HepG2 (cell line): ENCODE results near the gene PARN. TPM values are rescaled to one million over a fixed set of nuclear protein-coding genes. Genes with fewer than 3 reads are reported as not detected.

Experiments used
- FOSL1 ChIP-seq: sonication (generic); formaldehyde crosslinking; IDR thresholded peaks from 2 replicates; pipeline ENCODE4 v1.9.0; 2021; ENCODE audit warnings: missing genetic modification reagents, borderline replicate concordance
- GPBP1L1 ChIP-seq: sonication (generic); formaldehyde crosslinking; IDR thresholded peaks from 2 replicates; pipeline ENCODE4 v1.5.0; 2020; ENCODE audit warnings: mild to moderate bottlenecking, missing genetic modification reagents
- HMG20A ChIP-seq: IDR thresholded peaks from 2 replicates; pipeline ENCODE4 v1.6.1; 2016; ENCODE audit warnings: borderline replicate concordance
- KDM6A ChIP-seq: IDR thresholded peaks from 2 replicates; pipeline ENCODE4 v1.6.1; 2016; ENCODE audit warnings: low read depth
- LCORL ChIP-seq, 2 experiments: fragments of 450-650 bp in 1 of 2; sonication (generic) in 1 of 2; formaldehyde crosslinking in 1 of 2; IDR thresholded peaks; 2 replicates each; pipeline versions ENCODE4 v1.5.0 to v1.6.1; 2017 to 2020; ENCODE audit warnings: antibody characterized with exemption in 1 of 2, missing genetic modification reagents in 1 of 2
- MTERF4 ChIP-seq: sonication (generic); formaldehyde crosslinking; IDR thresholded peaks from 2 replicates; pipeline ENCODE4 v1.8.0; 2023; ENCODE audit warnings: mild to moderate bottlenecking, missing genetic modification reagents
- RCOR2 ChIP-seq: IDR thresholded peaks from 2 replicates; pipeline ENCODE4 v1.6.1; 2016; ENCODE audit warnings: missing biosample characterization, missing genetic modification reagents
- SRSF4 ChIP-seq: fragments of 200-400 bp; formaldehyde crosslinking; IDR thresholded peaks from one replicate; pipeline ENCODE4 v1.6.1; 2018; ENCODE audit warnings: mild to moderate bottlenecking, low read depth, low read length, moderate library complexity; ENCODE audit not compliant: poor library complexity, severe bottlenecking
- TBP ChIP-seq: sonication (generic); formaldehyde crosslinking; IDR thresholded peaks from 2 replicates; pipeline ENCODE4 v1.5.0; 2020; ENCODE audit warnings: missing genetic modification reagents
- XRCC5 ChIP-seq: fragments of 200-400 bp; formaldehyde crosslinking; optimal IDR thresholded peaks from 2 replicates; pipeline ENCODE3; 2017; ENCODE audit warnings: mild to moderate bottlenecking, low read length
- ZFP62 ChIP-seq: sonication (generic); formaldehyde crosslinking; IDR thresholded peaks from 2 replicates; pipeline ENCODE4 v1.4.0; 2020; ENCODE audit warnings: missing genetic modification reagents
- ZNF230 ChIP-seq: sonication (generic); formaldehyde crosslinking; IDR thresholded peaks from 2 replicates; pipeline ENCODE4 v1.4.0; 2020; ENCODE audit warnings: mild to moderate bottlenecking, missing genetic modification reagents
- polyA plus RNA-seq, 8 experiments: library from polyadenylated mRNA; depleted of rRNA in 3 of 8; stranded (reverse) in 7 of 8; unstranded in 1 of 8; fragments of >200 nt; fragmentation: Illumina TruSeq in 4 of 8; extraction: Trizol in 4 of 8; gene quantifications; 2 replicates each; pipeline versions ENCODE4 v1.2.1 to v1.2.3, GENCODE V29; 2011 to 2016; ENCODE audit warnings: low read depth in 4 of 8, missing spikeins in 1 of 8, mixed read lengths in 1 of 8; ENCODE audit not compliant: insufficient read depth in 1 of 8
- total RNA-seq, 5 experiments: library from RNA; depleted of rRNA; stranded (reverse); fragments of >200 nt; fragmentation: Illumina TruSeq; extraction: Trizol; gene quantifications; 2 replicates each; pipeline ENCODE4 v1.2.3, GENCODE V29; 2016; ENCODE audit warnings: low read depth in 1 of 5
- TF ChIP-seq, protein P1 (sequence below): sonication (generic); formaldehyde crosslinking; IDR thresholded peaks from 2 replicates; pipeline ENCODE4 v1.4.0; 2020; ENCODE audit warnings: missing genetic modification reagents
- TF ChIP-seq, protein P2 (sequence below): sonication (generic); formaldehyde crosslinking; IDR thresholded peaks from 2 replicates; pipeline ENCODE4 v1.5.1; 2020; ENCODE audit warnings: mild to moderate bottlenecking, missing genetic modification reagents, borderline replicate concordance
- TF ChIP-seq, protein P3 (sequence below): sonication (generic); formaldehyde crosslinking; IDR thresholded peaks from 2 replicates; pipeline ENCODE4 v1.4.0; 2020; ENCODE audit warnings: missing genetic modification reagents
- TF ChIP-seq, protein P4 (sequence below): sonication (generic); formaldehyde crosslinking; IDR thresholded peaks from 2 replicates; pipeline ENCODE4 v1.4.0; 2020; ENCODE audit warnings: missing genetic modification reagents

Gene PARN
- total and polyA plus RNA-seq, 2 of the 13 experiments (the other 11 are each of a cell fraction or from before 2014, with no cell fraction given) = 13.3 to 47.6 TPM

GRCh38 chr16:14486520-14487303, 143.3 kb downstream of the PARN start (continued):
- TF ChIP-seq XRCC5 (peak; percentile 92), ZFP62 (no peak), MTERF4 (0 out of 2 replicates have a peak, but pooled peaks have one; percentile 17), HMG20A (CRISPR knock-in tag) (peak; percentile 46; the same call in 1 of the 2 replicates), LCORL (IDR thresholded peaks at IDR 0.05) (no peak), LCORL (CRISPR knock-in tag; IDR thresholded peaks at IDR 0.05) (peak; percentile 64), TBP (CRISPR knock-in tag) (no peak), FOSL1 (peak; percentile 75), KDM6A (CRISPR knock-in tag) (0 out of 2 replicates have a peak, but pooled peaks have one; percentile 35), RCOR2 (CRISPR knock-in tag) (peak; percentile 51; the same call in 1 of the 2 replicates), ZNF230 (CRISPR knock-in tag) (no peak), SRSF4 (no peak), GPBP1L1 (CRISPR knock-in tag) (no peak)
- TF ChIP-seq, protein P1, sequence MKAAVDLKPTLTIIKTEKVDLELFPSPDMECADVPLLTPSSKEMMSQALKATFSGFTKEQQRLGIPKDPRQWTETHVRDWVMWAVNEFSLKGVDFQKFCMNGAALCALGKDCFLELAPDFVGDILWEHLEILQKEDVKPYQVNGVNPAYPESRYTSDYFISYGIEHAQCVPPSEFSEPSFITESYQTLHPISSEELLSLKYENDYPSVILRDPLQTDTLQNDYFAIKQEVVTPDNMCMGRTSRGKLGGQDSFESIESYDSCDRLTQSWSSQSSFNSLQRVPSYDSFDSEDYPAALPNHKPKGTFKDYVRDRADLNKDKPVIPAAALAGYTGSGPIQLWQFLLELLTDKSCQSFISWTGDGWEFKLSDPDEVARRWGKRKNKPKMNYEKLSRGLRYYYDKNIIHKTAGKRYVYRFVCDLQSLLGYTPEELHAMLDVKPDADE (CRISPR knock-in tag) = 0 out of 2 replicates have a peak, but pooled peaks have one; percentile 61
- TF ChIP-seq, protein P2, sequence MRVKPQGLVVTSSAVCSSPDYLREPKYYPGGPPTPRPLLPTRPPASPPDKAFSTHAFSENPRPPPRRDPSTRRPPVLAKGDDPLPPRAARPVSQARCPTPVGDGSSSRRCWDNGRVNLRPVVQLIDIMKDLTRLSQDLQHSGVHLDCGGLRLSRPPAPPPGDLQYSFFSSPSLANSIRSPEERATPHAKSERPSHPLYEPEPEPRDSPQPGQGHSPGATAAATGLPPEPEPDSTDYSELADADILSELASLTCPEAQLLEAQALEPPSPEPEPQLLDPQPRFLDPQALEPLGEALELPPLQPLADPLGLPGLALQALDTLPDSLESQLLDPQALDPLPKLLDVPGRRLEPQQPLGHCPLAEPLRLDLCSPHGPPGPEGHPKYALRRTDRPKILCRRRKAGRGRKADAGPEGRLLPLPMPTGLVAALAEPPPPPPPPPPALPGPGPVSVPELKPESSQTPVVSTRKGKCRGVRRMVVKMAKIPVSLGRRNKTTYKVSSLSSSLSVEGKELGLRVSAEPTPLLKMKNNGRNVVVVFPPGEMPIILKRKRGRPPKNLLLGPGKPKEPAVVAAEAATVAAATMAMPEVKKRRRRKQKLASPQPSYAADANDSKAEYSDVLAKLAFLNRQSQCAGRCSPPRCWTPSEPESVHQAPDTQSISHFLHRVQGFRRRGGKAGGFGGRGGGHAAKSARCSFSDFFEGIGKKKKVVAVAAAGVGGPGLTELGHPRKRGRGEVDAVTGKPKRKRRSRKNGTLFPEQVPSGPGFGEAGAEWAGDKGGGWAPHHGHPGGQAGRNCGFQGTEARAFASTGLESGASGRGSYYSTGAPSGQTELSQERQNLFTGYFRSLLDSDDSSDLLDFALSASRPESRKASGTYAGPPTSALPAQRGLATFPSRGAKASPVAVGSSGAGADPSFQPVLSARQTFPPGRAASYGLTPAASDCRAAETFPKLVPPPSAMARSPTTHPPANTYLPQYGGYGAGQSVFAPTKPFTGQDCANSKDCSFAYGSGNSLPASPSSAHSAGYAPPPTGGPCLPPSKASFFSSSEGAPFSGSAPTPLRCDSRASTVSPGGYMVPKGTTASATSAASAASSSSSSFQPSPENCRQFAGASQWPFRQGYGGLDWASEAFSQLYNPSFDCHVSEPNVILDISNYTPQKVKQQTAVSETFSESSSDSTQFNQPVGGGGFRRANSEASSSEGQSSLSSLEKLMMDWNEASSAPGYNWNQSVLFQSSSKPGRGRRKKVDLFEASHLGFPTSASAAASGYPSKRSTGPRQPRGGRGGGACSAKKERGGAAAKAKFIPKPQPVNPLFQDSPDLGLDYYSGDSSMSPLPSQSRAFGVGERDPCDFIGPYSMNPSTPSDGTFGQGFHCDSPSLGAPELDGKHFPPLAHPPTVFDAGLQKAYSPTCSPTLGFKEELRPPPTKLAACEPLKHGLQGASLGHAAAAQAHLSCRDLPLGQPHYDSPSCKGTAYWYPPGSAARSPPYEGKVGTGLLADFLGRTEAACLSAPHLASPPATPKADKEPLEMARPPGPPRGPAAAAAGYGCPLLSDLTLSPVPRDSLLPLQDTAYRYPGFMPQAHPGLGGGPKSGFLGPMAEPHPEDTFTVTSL = no peak
- TF ChIP-seq, protein P3, sequence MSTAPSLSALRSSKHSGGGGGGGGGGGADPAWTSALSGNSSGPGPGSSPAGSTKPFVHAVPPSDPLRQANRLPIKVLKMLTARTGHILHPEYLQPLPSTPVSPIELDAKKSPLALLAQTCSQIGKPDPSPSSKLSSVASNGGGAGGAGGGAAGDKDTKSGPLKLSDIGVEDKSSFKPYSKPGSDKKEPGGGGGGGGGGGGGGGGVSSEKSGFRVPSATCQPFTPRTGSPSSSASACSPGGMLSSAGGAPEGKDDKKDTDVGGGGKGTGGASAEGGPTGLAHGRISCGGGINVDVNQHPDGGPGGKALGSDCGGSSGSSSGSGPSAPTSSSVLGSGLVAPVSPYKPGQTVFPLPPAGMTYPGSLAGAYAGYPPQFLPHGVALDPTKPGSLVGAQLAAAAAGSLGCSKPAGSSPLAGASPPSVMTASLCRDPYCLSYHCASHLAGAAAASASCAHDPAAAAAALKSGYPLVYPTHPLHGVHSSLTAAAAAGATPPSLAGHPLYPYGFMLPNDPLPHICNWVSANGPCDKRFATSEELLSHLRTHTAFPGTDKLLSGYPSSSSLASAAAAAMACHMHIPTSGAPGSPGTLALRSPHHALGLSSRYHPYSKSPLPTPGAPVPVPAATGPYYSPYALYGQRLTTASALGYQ (CRISPR knock-in tag) = peak; percentile 80; the same call in 1 of the 2 replicates
- TF ChIP-seq, protein P4, sequence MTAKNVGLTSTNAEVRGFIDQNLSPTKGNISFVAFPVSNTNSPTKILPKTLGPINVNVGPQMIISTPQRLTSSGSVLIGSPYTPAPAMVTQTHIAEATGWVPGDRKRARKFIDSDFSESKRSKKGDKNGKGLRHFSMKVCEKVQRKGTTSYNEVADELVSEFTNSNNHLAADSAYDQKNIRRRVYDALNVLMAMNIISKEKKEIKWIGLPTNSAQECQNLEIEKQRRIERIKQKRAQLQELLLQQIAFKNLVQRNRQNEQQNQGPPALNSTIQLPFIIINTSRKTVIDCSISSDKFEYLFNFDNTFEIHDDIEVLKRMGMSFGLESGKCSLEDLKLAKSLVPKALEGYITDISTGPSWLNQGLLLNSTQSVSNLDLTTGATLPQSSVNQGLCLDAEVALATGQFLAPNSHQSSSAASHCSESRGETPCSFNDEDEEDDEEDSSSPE (CRISPR knock-in tag) = peak; percentile 74
